Erythroblast (primary cell): ENCODE results near the gene MAP7D1.
"Not testable (repeated sequence)": the region's sequence is repeated elsewhere in the genome, so short reads cannot be mapped to it uniquely, and the experiment has no call there.

Source experiments
- DNase-seq, 2 experiments: peaks; one replicate each; lab custom pipeline; 2025; lab: John Stamatoyannopoulos, UW
- GATA1 ChIP-seq: IDR thresholded peaks from 2 replicates; pipeline ENCODE4 v1.6.1; 2011; ENCODE audit warnings: low read depth, mild to moderate bottlenecking, control low read depth, low read length, moderate library complexity
- POLR2A ChIP-seq: IDR thresholded peaks from 2 replicates; pipeline ENCODE4 v1.6.1; 2011; ENCODE audit warnings: mild to moderate bottlenecking, low read length

The MAP7D1 gene

GRCh38 chr1:36224537-36225282 is 68.8 kb downstream of the MAP7D1 start:
- peak; percentile 57 for TF ChIP-seq POLR2A
- TF ChIP-seq GATA1 = no peak
- peak; percentile 97 for DNase-seq

- DNase-seq = peak; percentile 68 to 71
- TF ChIP-seq POLR2A (no peak), GATA1 (no peak)
These were observed 69.4 kb downstream of the MAP7D1 start for GRCh38 chr1:36225283-36225899.

- not testable (repeated sequence) for DNase-seq
These were observed 74.3 kb downstream of the MAP7D1 start for GRCh38 chr1:36230279-36230678.
